K562 treated with DMSO at 1 percent for 48 hours (cell line): ENCODE data around the gene CCDC138. TPM values are rescaled to one million over a fixed set of nuclear protein-coding genes. Genes with fewer than 3 reads are reported as not detected.

ENCODE experiments used
- total RNA-seq: library from RNA; unstranded; fragments of 300-600 nt; gene quantifications from 2 replicates; pipeline ENCODE4 v1.2.3, GENCODE V29; 2022; ENCODE audit warnings: low replicate concordance; ENCODE audit errors: extremely low read depth

Gene CCDC138, protein sequence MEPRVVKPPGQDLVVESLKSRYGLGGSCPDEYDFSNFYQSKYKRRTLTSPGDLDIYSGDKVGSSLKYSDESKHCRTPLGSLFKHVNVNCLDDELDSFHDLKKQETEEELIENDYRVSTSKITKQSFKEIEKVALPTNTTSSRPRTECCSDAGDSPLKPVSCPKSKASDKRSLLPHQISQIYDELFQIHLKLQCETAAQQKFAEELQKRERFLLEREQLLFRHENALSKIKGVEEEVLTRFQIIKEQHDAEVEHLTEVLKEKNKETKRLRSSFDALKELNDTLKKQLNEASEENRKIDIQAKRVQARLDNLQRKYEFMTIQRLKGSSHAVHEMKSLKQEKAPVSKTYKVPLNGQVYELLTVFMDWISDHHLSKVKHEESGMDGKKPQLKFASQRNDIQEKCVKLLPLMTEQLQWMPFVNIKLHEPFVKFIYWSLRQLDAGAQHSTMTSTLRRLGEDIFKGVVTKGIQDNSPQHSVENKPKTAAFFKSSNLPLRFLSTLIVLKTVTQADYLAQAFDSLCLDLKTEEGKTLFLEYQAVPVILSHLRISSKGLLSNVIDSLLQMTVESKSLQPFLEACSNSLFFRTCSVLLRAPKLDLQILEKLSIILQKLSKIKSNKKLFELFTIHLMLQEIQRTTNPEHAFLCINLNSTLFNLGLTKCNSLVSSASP
- not detected in 2 replicates for total RNA-seq

GRCh38 chr2:108786354-108787215 is at the start of gene CCDC138:
Gene CCDC138, plus strand, starts transcription at chr2:108786771. Its CDS starts 52 bp downstream, at chr2:108786823.

Other genes with a start within 250 kb of the CCDC138 start
- gene RANBP2, start 67.3 kb upstream of the CCDC138 start, total RNA-seq, result 74.7 TPM in 1 of 2 replicates, not detected in the other
- gene EDAR, start 202.4 kb downstream of the CCDC138 start, total RNA-seq, result not detected in 2 replicates